Fibroblast of lung (primary cell): Measurements from ENCODE around the gene RPS27A. TPM values are rescaled to one million over a fixed set of nuclear protein-coding genes. Genes with fewer than 3 reads are reported as not detected.

Source experiments
- DNase-seq, 2 donors: peaks; one replicate each; pipeline versions ENCODE4 v3.0.0 to v3.0.0-alpha.2; 2010; ENCODE audit warnings: low read depth in 2 of 2
- H2AFZ ChIP-seq: 2 replicates; pipeline ENCODE4 v1.5.1; 2012; ENCODE audit warnings: low read length, control low read depth, inconsistent platforms
- H3K27ac ChIP-seq: 2 replicates; pipeline ENCODE4 v1.5.1; 2011; ENCODE audit warnings: low read length, control low read depth; ENCODE audit not compliant: insufficient read depth
- H3K27me3 ChIP-seq: 2 replicates; pipeline ENCODE4 v1.5.1; 2011; ENCODE audit warnings: mild to moderate bottlenecking, low read length; ENCODE audit not compliant: control insufficient read depth, insufficient read depth
- H3K36me3 ChIP-seq: 2 replicates; pipeline ENCODE4 v1.5.1; 2011; ENCODE audit warnings: low read length; ENCODE audit not compliant: control insufficient read depth, insufficient read depth
- H3K4me1 ChIP-seq: 2 replicates; pipeline ENCODE4 v1.5.1; 2011; ENCODE audit warnings: low read length; ENCODE audit not compliant: control insufficient read depth, insufficient read depth; ENCODE audit errors: extremely low read depth
- H3K4me2 ChIP-seq: 2 replicates; pipeline ENCODE4 v1.5.1; 2011; ENCODE audit warnings: low read length, control low read depth; ENCODE audit not compliant: insufficient read depth; ENCODE audit errors: extremely low read depth
- H3K4me3 ChIP-seq, 4 experiments: fragments of 200-600 bp in 1 of 4; sonication (generic) in 1 of 4; replicated peaks in 1 of 4; 2 replicates each; pipeline ENCODE4 v1.5.1; 2011 to 2016; ENCODE audit warnings: low read length in 4 of 4, low read depth in 3 of 4, mild to moderate bottlenecking in 3 of 4, control low read depth in 2 of 4, inconsistent platforms in 1 of 4, mixed read lengths in 1 of 4; ENCODE audit not compliant: insufficient read depth in 1 of 4; ENCODE audit errors: control extremely low read depth in 1 of 4
- H3K79me2 ChIP-seq: 2 replicates; pipeline ENCODE4 v1.5.1; 2012; ENCODE audit warnings: mild to moderate bottlenecking, low read length, inconsistent platforms; ENCODE audit not compliant: control insufficient read depth, insufficient read depth
- H3K9ac ChIP-seq: 2 replicates; pipeline ENCODE4 v1.5.1; 2011; ENCODE audit warnings: mild to moderate bottlenecking, low read length, control low read depth; ENCODE audit not compliant: insufficient read depth
- H3K9me3 ChIP-seq: 2 replicates; pipeline ENCODE4 v1.5.1; 2012; ENCODE audit warnings: low read depth, low read length; ENCODE audit not compliant: control insufficient read depth, insufficient read depth
- H4K20me1 ChIP-seq: 2 replicates; pipeline ENCODE4 v1.5.1; 2011; ENCODE audit warnings: low read length; ENCODE audit not compliant: control insufficient read depth, insufficient read depth; ENCODE audit errors: extremely low read depth
- CTCF ChIP-seq, 2 donors: IDR thresholded peaks in 1 of 2; conservative IDR thresholded peaks in 1 of 2; 1 replicate in 1 of 2; 2 replicates in 1 of 2; pipeline ENCODE4 v1.5.1; 2011 to 2012; ENCODE audit warnings: low read length in 2 of 2, control low read depth in 1 of 2, inconsistent platforms in 1 of 2, low read depth in 1 of 2, mild to moderate bottlenecking in 1 of 2
- EZH2 ChIP-seq: IDR thresholded peaks from 2 replicates; pipeline ENCODE4 v1.5.1; 2012; ENCODE audit warnings: low read length, control low read depth, mild to moderate bottlenecking; ENCODE audit errors: missing control alignments
- polyA plus RNA-seq, 2 donors: library from polyadenylated mRNA; depleted of rRNA in 1 of 2; stranded (reverse) in 1 of 2; unstranded in 1 of 2; fragments of >200 nt; gene quantifications; 2 replicates each; pipeline ENCODE4 v1.2.1, GENCODE V29; 2011 to 2012; ENCODE audit warnings: missing spikeins in 1 of 2
- total RNA-seq: library from RNA; depleted of rRNA; stranded (reverse); fragments of >200 nt; gene quantifications from 2 replicates; pipeline ENCODE4 v1.2.1, GENCODE V29; 2014

The RPS27A gene
- total and polyA plus RNA-seq, 2 donors (not counting 1 experiment from before 2014, with no cell fraction given) = 679 to 2,117 TPM

GRCh38 chr2:55242617-55243016 lies 10.1 kb downstream of the RPS27A start:
- no peaks in the 10 kb centered on the region for H4K20me1 ChIP-seq
- H2AFZ ChIP-seq = no peak overlapping the region
- no peak for DNase-seq
- no peak for TF ChIP-seq CTCF (conservative IDR thresholded peaks at IDR 0.05 in 1 of 2, IDR thresholded peaks at IDR 0.05 in 1 of 2; ENCODE audit: low read depth in 1 of 2, low read length in 2 of 2)
- no peak for TF ChIP-seq EZH2
- H3K4me3 ChIP-seq = no peak overlapping the region
- no peak overlapping the region for H3K9ac ChIP-seq
- H3K4me2 ChIP-seq = no peak overlapping the region
- no peaks in the 10 kb centered on the region for H3K27me3 ChIP-seq
- H3K4me1 ChIP-seq = no peaks in the 10 kb centered on the region
- no peaks in the 10 kb centered on the region for H3K36me3 ChIP-seq
- no peaks in the 10 kb centered on the region for H3K79me2 ChIP-seq
- H3K9me3 ChIP-seq = no peaks in the 10 kb centered on the region
- no peak overlapping the region for H3K27ac ChIP-seq

- Histone ChIP-seq H3K27ac (no peak overlapping the region), H3K27me3 (no peaks in the 10 kb centered on the region), H3K36me3 (no peaks in the 10 kb centered on the region), H3K4me3 (no peak overlapping the region), H3K79me2 (no peaks in the 10 kb centered on the region), H3K9ac (no peak overlapping the region), H3K9me3 (no peaks in the 10 kb centered on the region), H3K4me2 (no peak overlapping the region), H3K4me1 (no peaks in the 10 kb centered on the region), H2AFZ (no peak overlapping the region), H4K20me1 (no peaks in the 10 kb centered on the region)
- TF ChIP-seq CTCF (conservative IDR thresholded peaks at IDR 0.05 in 1 of 2, IDR thresholded peaks at IDR 0.05 in 1 of 2; ENCODE audit: low read depth in 1 of 2, low read length in 2 of 2) = no peak
- no peak for TF ChIP-seq EZH2
- DNase-seq = no peak
These were observed 12.9 kb downstream of the RPS27A start for GRCh38 chr2:55245411-55245810.

- Histone ChIP-seq H3K36me3 (no peaks in the 10 kb centered on the region), H3K79me2 (no peaks in the 10 kb centered on the region), H4K20me1 (no peaks in the 10 kb centered on the region), H3K9me3 (no peaks in the 10 kb centered on the region), H2AFZ (no peak overlapping the region), H3K27ac (no peak overlapping the region), H3K9ac (no peak overlapping the region), H3K27me3 (no peaks in the 10 kb centered on the region), H3K4me1 (no peaks in the 10 kb centered on the region), H3K4me3 (no peak overlapping the region), H3K4me2 (no peak overlapping the region)
- DNase-seq = no peak
- TF ChIP-seq EZH2 = no peak
- no peak for TF ChIP-seq CTCF (conservative IDR thresholded peaks at IDR 0.05 in 1 of 2, IDR thresholded peaks at IDR 0.05 in 1 of 2; ENCODE audit: low read depth in 1 of 2, low read length in 2 of 2)
These were observed 14.5 kb downstream of the RPS27A start for GRCh38 chr2:55247025-55247424.
